NT2/D1 (cell line): Measurements from ENCODE around the gene ERC1.

Source experiments
- SUZ12 ChIP-seq: IDR thresholded peaks from 2 replicates; pipeline ENCODE4 v1.6.1; 2011; ENCODE audit not compliant: insufficient read length, insufficient read depth; ENCODE audit errors: extremely low read depth
- YY1 ChIP-seq: IDR thresholded peaks from 2 replicates; pipeline ENCODE4 v1.6.1; 2011; ENCODE audit not compliant: insufficient read length, insufficient read depth
- ZNF274 ChIP-seq: IDR thresholded peaks from 2 replicates; pipeline ENCODE4 v1.6.1; 2011; ENCODE audit warnings: mild to moderate bottlenecking, low read depth, low read length

GRCh38 chr12:1519642-1520041, 528.6 kb downstream of the ERC1 start:
- TF ChIP-seq YY1: no peak
- no peak for TF ChIP-seq SUZ12
- no peak for TF ChIP-seq ZNF274
